Omental fat pad (tissue), 4 donors: ENCODE results near the gene EPHA8. TPM values are rescaled to one million over a fixed set of nuclear protein-coding genes. Genes with fewer than 3 reads are reported as not detected.

ENCODE experiments used
- ATAC-seq: fragments of 150-250 bp; one replicate; pipeline ENCODE4 v1.9.1; 2016; ENCODE audit warnings: mild to moderate bottlenecking, moderate library complexity; ENCODE audit not compliant: low FRiP score
- DNase-seq: peaks from one replicate; pipeline ENCODE4 v3.0.0-alpha.2; 2019; ENCODE audit warnings: low spot score
- total RNA-seq, 4 donors: library from RNA; depleted of rRNA; stranded (reverse); fragments of >200 nt; gene quantifications; one replicate each; pipeline ENCODE4 v1.1.0, GENCODE V29; 2016
- TF ChIP-seq, protein P1 (sequence below), 3 donors: fragments of 450-650 bp; IDR thresholded peaks; one replicate each; pipeline ENCODE4 v1.5.1; 2016 to 2017; ENCODE audit warnings: antibody characterized with exemption in 3 of 3, mild to moderate bottlenecking in 3 of 3, moderate library complexity in 2 of 3

The EPHA8 gene
- total RNA-seq, 4 donors from 2014 or later = not detected

DNA sequence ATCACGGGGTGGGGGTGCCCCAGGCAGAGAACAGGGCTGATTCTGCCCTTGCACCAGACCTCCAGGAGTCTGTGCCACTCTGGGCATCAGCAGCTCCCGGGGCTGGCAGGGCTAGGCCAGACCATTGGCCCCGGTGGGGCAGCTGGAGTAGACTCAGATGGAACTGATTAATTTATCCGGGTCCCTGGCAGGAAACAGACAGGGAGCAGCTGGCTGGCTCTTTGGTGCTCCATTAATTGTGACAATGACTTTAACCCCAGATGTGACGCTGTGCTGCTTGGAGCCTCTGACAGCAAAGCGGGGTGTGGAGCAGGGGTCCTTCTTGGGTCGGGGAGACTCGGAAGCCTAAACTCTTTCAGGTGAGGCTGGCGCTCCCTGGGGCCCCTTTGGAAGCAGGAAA lies 9.5 kb downstream of the EPHA8 start:
- no peak for DNase-seq
- TF ChIP-seq, protein P1, sequence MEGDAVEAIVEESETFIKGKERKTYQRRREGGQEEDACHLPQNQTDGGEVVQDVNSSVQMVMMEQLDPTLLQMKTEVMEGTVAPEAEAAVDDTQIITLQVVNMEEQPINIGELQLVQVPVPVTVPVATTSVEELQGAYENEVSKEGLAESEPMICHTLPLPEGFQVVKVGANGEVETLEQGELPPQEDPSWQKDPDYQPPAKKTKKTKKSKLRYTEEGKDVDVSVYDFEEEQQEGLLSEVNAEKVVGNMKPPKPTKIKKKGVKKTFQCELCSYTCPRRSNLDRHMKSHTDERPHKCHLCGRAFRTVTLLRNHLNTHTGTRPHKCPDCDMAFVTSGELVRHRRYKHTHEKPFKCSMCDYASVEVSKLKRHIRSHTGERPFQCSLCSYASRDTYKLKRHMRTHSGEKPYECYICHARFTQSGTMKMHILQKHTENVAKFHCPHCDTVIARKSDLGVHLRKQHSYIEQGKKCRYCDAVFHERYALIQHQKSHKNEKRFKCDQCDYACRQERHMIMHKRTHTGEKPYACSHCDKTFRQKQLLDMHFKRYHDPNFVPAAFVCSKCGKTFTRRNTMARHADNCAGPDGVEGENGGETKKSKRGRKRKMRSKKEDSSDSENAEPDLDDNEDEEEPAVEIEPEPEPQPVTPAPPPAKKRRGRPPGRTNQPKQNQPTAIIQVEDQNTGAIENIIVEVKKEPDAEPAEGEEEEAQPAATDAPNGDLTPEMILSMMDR (IDR thresholded peaks at IDR 0.05) = no peak
- ATAC-seq = no peak

DNA sequence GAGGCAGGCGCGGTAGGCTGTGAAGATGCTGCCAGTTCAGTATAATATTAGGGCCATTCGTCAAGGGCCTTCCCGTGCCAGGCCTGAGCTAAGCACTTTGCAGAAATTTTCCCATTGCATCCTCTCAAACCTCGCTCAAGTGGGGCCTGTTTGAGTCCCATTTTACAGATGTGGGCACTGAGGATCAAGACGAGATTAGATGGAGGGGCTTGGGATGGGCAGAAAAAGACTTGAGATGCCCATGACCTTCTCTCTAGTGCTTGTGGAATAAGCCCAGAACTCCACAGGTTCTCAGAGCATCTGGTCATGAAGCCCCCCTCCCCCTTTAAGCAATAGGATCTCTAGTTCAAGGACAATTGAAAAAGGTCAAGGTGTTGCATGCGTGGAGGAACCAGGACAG lies 9.9 kb downstream of the EPHA8 start:
- ATAC-seq (no peak), DNase-seq (no peak)
- TF ChIP-seq, protein P1 (IDR thresholded peaks at IDR 0.05) = no peak

DNA sequence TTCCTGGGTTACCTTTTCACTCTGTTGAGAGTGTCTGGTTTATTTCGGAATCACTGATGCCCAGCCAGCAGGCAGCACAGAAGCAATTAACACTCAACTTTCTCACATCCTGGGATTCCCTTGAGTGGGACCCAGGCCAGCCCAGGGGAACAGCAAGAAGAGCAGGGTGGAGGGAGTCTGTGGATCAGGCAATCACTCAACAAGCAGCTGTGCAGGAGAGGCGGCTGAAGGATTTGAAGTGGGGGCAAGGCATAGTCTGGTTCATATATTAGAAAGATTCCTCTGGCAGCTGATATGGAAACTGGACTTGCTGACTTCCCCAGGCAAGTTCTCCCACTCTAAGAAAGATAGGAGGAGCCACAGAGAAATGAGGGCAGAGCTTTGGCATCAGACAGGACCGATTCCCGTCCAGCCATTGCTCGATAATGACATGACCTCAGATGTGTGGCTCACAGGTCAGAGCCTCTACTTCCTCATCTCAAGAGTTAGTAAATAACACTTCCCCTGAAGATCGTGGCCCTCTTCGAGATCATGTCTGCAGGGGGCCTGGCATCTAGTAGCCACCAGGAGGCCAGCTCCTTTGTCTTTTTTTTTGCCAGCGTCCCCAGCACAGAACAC lies 12.4 kb downstream of the EPHA8 start:
- no peak for ATAC-seq
- TF ChIP-seq, protein P1 (IDR thresholded peaks at IDR 0.05) = no peak
- DNase-seq = no peak

DNA sequence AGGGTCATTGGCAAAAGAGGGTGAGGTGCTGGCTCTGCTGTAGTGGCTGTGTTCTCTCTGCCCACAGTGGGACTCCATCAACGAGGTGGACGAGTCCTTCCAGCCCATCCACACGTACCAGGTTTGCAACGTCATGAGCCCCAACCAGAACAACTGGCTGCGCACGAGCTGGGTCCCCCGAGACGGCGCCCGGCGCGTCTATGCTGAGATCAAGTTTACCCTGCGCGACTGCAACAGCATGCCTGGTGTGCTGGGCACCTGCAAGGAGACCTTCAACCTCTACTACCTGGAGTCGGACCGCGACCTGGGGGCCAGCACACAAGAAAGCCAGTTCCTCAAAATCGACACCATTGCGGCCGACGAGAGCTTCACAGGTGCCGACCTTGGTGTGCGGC lies 12.9 kb downstream of the EPHA8 start:
- ATAC-seq (no peak), DNase-seq (no peak)

DNA sequence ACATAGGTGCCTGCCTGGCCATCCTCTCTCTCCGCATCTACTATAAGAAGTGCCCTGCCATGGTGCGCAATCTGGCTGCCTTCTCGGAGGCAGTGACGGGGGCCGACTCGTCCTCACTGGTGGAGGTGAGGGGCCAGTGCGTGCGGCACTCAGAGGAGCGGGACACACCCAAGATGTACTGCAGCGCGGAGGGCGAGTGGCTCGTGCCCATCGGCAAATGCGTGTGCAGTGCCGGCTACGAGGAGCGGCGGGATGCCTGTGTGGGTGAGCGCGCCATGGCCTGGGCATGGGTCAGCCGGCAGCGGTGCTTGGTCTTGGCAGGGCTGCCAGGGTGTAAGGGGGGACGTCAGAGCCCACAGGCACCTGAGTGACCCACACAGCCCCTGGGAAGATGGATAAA lies 13.3 kb downstream of the EPHA8 start:
- DNase-seq (no peak), ATAC-seq (no peak)
- TF ChIP-seq, protein P1 (IDR thresholded peaks at IDR 0.05) = no peak

More for the DNA sequence above, 12.9 kb downstream of the EPHA8 start:
- TF ChIP-seq, protein P1 (IDR thresholded peaks at IDR 0.05) = no peak

DNA sequence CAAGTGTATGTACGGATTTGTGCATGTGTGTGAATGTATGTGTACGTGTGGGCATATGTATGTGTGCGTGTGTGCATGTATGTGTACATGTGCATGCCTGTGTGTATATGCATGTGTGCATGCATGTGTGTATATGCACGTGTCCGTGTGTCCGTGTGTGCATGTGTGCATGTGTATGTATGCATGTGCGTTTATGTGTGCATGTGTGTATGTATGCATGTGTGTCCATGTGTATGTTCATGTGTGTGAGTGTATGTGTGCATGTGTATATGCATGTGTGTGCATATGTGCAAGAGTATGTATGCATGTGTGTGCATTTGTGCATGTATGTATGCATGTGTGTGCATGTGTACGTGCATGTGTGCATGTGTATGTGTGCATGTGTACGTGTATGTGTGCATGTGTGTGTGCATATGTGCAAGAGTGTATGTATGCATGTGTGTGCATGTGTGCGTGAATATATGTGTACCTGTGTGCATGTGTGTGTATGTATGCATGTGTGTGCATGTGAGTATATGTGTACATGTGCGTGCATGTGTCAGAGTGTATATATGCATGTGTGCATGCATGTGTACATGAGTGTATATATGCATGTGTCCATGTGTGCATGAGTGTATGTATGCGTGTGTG lies 15.6 kb downstream of the EPHA8 start:
- DNase-seq = no peak
- ATAC-seq = no peak
- TF ChIP-seq, protein P1 (IDR thresholded peaks at IDR 0.05) = no peak

DNA sequence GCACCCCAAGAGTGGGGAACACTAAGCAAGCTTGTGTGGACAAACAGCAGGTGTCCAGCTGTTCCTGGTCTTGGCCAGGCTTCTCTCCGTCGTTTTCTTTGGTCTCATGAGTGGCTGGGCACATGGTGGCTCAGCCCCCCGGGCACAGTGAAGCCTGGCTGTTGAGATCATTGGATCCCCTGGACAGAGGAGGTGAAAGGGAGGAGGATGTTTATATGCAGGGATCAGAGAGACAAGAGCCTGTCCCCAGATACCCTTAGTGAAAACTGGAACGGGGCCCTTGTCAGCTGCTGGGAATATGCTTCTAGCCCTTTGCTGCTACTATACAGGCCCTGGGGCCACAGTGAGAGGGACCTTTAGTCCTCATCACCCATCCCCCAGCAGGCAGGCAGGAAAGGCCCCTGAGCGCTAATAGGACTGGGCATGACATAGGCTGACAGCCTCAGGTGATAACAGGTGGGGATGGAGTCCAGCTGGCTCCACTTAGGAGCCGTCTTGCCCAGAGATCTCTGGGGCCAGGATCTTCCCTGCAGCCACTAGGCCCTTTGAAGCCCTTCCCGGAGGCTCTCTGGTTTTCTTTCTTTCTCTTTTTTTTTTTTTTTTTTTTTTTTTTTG lies 16.4 kb downstream of the EPHA8 start:
- TF ChIP-seq, protein P1 (IDR thresholded peaks at IDR 0.05) = no peak
- DNase-seq = no peak
- no peak for ATAC-seq
